ENCODE data around the gene TEKT4.
"Not testable (repeated sequence)": the region's sequence is repeated elsewhere in the genome, so short reads cannot be mapped to it uniquely, and the experiment has no call there.

Gene TEKT4

GRCh38 chr2:94871226-94872087, at the start of gene TEKT4:
TEKT4 (plus strand) TSS chr2:94871430; CDS start chr2:94871580, 150 bp downstream.
- ATAC-seq (no peak), DNase-seq (no peak)

GRCh38 chr2:94839224-94839623, 32.0 kb upstream of the TEKT4 start:
- not testable (repeated sequence) for DNase-seq, ATAC-seq

GRCh38 chr2:94856856-94857255, 14.4 kb upstream of the TEKT4 start:
- DNase-seq, ATAC-seq: not testable (repeated sequence)

- DNase-seq, ATAC-seq: not testable (repeated sequence)
Observed at GRCh38 chr2:94857367-94858162, 13.7 kb upstream of the TEKT4 start.

- DNase-seq, ATAC-seq: not testable (repeated sequence)
Observed at GRCh38 chr2:94858163-94858888, 12.9 kb upstream of the TEKT4 start.

- ATAC-seq = no peak
- DNase-seq = no peak
Observed at GRCh38 chr2:94861308-94862152, 9.7 kb upstream of the TEKT4 start.

GRCh38 chr2:94862903-94863302, 8.3 kb upstream of the TEKT4 start:
- not testable (repeated sequence) for DNase-seq, ATAC-seq

- DNase-seq (no peak), ATAC-seq (no peak)
Observed at GRCh38 chr2:94869131-94869530, 2.1 kb upstream of the TEKT4 start.

GRCh38 chr2:94869552-94870439, 1.4 kb upstream of the TEKT4 start:
- no peak for ATAC-seq
- no peak for DNase-seq

GRCh38 chr2:94870440-94871225, 597 bp upstream of the TEKT4 start:
- no peak for ATAC-seq
- peak; percentile 54 for DNase-seq

- no peak for ATAC-seq
- DNase-seq = no peak
Observed at GRCh38 chr2:94872088-94872618, 923 bp downstream of the TEKT4 start.

- no peak for ATAC-seq
Observed at GRCh38 chr2:94872676-94873361, 1.6 kb downstream of the TEKT4 start.

GRCh38 chr2:94873362-94874276, 2.4 kb downstream of the TEKT4 start:
- ATAC-seq = peak; percentile 20

More at GRCh38 chr2:94872676-94873361, 1.6 kb downstream of the TEKT4 start:
- DNase-seq = no peak

GRCh38 chr2:94874277-94874997, 3.2 kb downstream of the TEKT4 start:
- peak; percentile 72 for ATAC-seq
- DNase-seq = peak; percentile 79

More at GRCh38 chr2:94873362-94874276, 2.4 kb downstream of the TEKT4 start:
- no peak for DNase-seq

- no peak for ATAC-seq
- no peak for DNase-seq
Observed at GRCh38 chr2:94875064-94875819, 4.0 kb downstream of the TEKT4 start.

Data from stimulated activated naive CD8-positive, alpha-beta T cell treated with anti-CD3 and anti-CD28 coated beads, Interleukin-15, Interleukin-2, amounts not matched to agents 100 U/mL and 50 U/mL, for 24 hours (primary cell).